GM18505 (cell line): ENCODE data around the gene HPN.
"Not testable (repeated sequence)": the region's sequence is repeated elsewhere in the genome, so short reads cannot be mapped to it uniquely, and the experiment has no call there.

Source experiments
- ATAC-seq: cut with Tn5 transposase; IDR thresholded peaks from one replicate; pipeline ENCODE4 v1.9.1; 2021; ENCODE audit not compliant: unreplicated experiment
- POLR2A ChIP-seq: IDR thresholded peaks from 4 replicates; pipeline ENCODE4 v1.6.1; 2011; ENCODE audit warnings: borderline replicate concordance; ENCODE audit not compliant: insufficient read depth, insufficient read length; ENCODE audit errors: extremely low read depth

The HPN gene

DNA sequence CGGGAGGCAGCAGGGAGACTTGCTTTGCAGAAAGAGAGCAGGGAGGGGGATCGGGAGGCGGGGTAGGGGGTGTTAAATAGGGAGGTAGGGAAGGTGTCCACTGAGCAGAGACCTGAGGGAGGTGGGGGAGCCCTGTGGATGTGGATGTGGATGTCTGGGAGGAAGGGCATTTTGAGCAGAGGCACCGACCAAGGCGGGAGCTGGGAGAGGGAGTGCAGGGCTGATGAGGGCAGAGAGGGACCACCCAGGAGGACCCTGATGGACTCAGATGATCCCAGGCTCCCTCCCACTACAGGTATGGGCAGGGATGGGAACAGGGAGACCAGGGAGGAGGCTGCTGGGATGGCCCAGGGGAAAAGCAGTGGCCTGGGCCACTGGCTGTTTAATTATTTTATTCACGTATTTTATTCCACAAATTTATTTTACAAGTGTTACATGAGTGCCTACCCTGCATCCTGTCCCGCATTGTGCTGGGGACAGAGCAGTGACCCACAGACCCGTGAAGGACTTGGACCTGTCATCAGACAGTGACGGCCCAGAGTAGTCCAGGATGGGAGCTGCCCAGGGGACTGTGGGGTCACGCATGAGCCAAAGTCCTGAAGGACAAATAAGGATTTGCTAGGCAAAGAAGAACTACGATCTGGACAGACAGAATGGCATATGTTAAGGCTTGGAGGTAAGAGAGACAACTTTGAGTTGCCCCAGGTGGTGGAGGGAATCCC lies 36.1 kb upstream of the HPN start:
- no peak for ATAC-seq
- TF ChIP-seq POLR2A: no peak

DNA sequence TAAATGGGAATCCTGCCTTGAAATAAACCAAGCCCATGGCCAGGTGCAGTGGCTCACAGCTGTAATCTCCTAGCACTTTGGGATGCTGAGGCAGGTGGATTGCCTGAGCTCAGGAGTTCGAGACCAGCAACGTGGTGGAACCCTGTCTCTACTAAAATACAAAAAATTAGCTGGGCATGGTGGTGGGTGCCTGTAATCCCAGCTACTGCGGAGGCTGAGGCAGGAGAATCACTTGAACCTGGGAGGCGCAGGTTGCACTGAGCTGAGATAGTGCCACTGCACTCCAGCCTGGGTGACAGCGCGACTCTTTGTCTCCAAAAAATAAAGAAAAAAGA lies 35.5 kb upstream of the HPN start:
- ATAC-seq: not testable (repeated sequence)

DNA sequence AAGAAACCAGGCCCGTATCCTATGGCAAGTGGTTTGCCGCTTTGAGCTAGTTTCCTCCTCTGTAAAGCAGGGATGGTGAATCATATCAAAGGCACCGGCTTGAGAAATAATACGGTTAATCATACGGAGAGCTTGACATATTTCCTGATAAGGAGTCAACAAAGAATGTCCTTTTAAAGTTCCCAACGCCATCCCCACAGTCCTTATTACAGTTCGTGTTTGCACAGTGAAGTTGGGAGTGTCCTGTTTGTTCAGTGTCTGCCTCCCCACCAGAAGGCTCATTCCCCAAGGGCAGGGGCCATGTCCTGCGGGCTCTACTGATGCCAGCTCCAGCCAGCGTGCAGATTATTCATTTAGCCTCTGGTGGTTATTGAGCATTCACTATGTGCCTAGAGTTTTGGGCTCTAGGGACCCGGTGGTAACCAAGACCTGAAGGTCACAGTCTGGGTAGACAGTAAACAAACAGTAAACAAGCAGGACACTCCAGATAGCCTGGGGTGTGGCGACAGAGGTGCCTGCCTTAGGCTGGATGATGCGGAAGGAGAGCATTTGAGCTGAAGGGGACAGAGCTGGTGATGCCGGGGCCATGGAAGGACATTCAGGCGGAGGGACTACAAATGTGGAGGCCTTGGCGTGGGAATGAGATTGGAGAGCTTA lies 35.1 kb upstream of the HPN start:
- ATAC-seq: no peak
- TF ChIP-seq POLR2A: no peak

DNA sequence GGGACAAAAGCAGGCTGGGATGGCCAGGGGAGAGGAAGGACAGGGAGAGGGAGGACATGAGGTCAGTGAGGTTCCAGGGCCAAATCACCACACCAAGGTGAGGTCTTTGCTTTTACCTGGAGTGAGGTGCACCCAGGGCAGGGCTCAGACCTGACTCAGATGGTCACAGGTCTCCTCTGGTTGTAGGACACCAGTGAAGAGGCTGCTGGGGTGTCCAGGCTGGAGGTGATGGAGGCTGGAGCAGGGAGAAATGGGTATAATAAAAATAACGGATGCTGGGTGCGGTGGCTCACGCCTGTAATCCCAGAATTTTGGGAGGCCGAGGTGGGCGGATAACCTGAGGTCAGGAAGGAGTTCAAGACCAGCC lies 34.5 kb upstream of the HPN start:
- TF ChIP-seq POLR2A: no peak
- ATAC-seq: no peak

DNA sequence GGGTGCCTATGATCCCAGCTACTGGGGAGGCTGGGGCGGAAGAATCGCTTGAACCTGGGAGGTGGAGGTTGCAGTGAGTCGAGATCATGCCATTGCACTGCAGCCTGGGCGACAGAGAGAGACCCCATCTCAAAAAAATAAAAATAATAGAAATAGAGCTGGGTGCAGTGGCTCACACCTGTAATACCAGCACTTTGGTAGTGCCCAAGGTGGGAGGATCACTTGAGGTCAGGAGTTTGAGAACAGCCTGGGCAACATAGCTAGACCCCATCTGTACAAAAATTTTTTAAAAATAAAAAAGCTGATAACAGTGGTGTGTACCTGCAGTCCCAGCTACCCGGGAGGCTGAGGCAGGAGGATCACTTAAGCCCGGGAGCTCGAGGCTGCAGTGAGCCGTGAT lies 34.1 kb upstream of the HPN start:
- not testable (repeated sequence) for ATAC-seq

DNA sequence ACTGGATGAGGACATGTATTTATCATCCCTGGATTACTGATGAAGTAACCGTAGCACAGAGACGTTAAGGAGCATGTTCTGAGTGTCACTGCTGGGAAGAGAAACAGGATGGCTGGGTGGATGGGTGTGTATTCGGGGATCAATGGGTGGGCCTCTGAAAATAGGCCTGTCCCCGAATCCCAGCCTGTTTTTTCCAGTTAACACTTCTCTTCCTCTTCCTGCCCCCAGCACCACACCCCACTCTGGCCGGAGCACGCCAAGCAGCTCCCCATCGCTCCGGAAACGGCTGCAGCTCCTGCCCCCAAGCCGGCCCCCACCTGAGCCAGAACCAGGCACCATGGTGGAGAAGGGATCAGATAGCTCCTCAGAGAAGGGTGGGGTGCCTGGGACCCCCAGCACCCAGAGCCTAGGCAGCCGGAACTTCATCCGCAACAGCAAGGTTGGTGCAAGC lies 32.6 kb upstream of the HPN start:
- ATAC-seq: no peak
- TF ChIP-seq POLR2A: no peak

DNA sequence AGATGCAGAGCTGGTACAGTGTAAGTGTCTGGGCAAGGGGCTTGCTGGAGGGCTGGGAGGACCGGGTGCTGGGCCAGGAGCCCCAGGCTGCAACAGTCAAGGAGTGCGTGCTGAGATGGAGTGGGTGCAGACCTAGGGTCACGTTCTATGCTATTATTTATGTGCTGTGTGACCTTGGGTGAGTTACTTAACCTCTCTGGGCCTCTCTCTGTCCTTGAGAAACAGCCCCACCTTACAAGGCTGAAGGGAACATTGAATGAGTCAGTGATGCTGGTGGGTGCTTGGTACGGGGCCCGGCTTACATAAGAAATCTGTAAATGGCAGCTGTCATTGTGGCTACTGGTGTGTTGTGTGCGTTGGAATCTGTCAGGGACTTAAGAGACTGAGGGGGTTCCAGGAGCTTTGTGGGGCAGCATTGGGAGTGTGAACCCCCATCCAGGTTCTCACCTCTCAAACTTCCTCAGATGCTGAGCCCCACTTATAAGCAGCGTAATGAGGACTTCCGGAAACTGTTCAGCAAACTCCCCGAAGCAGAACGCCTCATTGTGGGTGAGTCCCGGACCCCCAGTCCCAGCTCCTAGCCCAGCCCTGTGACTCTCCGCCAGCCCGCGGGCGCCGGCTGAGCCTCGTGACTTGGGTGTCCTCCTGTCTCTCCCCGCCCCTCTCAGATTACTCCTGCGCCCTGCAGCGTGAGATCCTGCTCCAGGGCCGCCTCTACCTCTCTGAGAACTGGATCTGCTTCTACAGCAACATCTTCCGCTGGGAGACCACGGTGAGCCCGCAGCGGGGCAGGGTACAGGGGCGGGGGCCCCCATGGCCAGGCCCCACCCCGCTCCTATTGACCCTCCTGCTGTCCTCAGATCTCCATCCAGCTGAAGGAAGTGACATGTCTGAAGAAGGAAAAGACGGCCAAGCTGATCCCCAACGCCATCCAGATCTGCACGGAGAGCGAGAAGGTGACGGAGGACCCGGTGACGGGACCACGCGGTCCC lies 31.8 kb upstream of the HPN start:
- ATAC-seq: no peak
- TF ChIP-seq POLR2A: no peak

DNA sequence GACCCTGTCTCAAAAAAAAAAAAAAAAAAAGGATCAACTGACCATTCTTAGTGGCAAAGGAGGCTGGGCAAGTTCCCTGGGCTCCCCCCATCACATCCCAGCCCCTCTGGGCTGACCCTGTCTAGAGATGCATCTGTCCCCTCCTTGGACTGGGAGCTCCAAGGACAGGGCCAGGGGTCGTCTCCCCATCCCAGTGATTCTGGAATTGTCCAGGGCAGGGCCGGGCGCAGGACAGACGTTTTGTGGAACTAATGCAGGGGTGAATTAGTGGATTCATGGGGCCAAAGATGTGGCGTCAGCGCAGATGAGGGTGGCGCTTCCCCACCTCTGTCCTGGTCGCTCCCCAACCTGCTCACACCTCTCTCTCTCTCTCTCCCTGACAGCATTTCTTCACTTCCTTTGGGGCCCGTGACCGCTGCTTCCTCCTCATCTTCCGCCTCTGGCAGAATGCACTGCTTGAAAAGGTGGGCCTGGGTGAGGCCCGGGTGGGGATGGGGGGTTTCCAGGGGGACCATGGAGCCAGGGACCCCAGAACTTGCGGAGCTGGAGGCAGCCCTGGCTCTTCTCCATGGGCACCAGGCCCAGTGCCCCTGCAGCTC lies 30.3 kb upstream of the HPN start:
- TF ChIP-seq POLR2A: no peak
- no peak for ATAC-seq

DNA sequence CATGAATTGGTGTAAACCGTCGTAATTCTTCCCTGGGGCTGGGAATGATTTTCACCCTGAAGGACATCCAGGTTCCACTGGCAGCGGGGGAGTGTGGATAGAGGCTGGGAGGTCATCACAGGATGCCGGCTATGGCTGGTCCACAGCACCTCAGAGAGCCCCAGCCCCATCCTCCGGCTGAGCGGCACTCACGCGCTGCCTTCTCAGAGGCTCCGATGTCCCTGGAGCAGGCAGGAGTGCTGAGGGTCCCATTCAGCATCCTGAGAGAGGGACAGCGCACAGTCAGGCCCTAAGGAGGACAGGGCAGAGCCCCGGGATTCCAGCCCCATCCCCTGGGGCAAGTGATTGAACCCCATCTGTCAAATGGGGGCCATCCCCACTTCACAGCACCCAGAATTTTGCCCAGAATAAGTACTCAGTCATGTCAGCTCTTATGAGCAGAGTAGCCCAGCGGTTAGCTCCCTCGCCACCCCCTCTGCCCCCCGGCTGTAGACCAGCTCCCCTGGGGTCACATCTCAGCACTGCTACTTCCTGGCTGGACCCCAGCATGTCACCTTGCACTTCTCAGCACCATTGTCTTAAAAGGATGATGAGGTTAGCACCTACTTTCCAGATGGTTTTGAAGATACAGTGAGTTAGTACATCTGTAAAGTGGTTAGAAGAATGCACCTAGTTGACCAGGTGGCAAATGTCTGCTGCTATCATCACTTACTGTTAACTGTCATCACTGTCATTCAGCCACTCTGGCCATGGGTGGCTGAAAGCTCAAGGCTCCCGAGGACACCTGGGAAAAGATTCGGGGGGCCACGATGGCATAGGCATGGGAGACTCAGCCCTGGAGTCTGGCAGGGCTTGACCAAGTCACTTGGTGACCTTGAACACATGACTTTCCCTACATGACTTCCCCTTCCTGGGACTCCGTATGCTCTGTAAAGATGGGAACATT lies 29.5 kb upstream of the HPN start:
- ATAC-seq: no peak
- TF ChIP-seq POLR2A: no peak

DNA sequence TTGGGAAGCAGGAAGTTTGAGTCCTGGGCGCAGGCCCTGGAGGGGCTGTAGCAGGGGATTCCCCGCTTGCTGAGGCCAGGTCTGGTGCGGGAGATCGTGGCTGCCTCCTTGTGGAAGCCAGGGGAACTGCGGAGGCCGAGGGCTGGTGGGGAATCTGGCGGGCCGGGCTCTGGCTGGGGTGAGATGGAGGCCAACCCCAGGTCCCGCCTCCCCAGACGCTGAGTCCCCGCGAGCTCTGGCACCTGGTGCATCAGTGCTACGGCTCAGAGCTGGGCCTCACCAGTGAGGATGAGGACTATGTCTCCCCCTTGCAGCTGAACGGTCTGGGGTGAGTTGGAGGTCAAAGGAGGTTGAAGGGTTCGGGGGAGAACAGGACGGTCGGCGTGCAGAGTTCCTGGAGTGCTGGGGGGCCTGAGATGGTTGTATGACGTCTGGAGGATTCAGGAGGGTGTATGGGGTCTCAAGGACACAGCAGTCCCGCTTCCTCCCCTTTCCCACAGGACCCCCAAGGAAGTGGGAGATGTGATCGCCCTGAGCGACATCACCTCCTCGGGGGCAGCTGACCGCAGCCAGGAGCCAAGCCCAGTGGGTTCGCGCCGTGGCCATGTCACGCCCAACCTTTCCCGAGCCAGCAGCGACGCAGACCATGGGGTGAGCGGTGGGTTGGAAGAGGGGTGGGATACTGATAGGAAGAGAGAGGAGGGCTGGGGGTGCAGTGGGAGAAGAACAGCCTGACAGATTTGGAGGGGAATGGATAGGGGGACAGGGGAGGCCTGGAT lies 28.3 kb upstream of the HPN start:
- no peak for TF ChIP-seq POLR2A
- no peak for ATAC-seq

DNA sequence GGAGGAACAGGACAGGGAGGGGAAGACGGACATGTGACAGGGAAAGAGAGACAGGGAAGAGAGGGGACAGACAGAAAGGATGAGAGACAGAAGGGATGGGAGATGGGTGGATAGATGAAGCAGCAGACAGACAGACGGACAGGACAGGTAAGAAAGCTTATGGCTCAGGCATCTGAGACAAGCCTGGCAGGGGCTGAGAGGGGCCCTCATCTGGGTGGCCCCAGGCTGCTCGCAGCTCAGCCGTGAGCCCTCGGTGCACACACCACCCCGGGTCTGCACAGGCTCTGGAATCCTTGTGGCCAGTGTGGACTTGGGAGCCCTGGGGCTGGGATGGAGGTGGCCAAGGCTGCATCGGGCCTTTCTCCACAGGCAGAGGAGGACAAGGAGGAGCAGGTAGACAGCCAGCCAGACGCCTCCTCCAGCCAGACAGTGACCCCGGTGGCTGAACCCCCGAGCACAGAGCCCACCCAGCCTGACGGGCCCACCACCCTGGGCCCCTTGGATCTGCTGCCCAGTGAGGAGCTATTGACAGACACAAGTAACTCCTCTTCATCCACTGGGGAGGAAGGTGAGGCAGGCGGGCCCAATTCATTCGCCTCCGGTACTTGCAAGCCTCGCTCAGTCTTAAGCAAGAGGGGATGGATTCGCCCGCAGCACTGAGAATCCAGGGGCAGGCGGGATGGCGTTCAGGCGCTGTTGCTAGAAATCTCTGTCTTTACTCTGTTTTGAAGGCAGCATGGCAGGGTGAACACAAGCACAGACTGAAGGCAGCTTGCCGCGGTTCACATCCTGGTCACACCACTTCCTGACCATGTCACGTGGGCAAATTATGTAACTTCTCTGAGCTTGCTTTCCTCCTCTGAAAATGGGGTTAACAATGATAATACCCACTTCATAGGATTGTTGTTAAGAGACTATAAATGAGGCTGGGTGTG lies 27.4 kb upstream of the HPN start:
- TF ChIP-seq POLR2A: no peak
- ATAC-seq: no peak

DNA sequence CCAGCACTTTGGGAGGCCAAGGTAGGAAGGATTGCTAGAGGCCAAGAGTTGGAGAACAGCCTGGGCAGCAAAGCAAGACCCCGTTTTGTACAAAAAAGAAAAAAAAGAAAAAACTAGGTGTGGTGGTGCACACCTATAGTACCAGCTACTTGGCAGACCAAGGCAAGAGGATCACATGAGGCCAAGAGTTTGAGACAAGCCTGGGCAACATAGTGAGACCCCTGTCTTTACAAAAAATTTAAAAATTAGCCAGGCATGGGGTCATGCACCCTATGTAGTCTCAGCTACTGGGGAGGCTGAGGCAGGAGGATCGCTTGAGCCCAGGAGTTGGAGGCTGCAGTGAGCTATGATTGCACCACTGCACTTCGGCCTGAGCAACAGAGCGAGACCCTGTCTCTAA lies 26.7 kb upstream of the HPN start:
- ATAC-seq: not testable (repeated sequence)
